OCI-LY7 (cell line): ENCODE results near the gene FYN.
"Not testable (repeated sequence)": the region's sequence is repeated elsewhere in the genome, so short reads cannot be mapped to it uniquely, and the experiment has no call there.

Experiments
- CTCF ChIP-seq: fragments of 200-600 bp; sonication (generic); conservative IDR thresholded peaks from 2 replicates; pipeline ENCODE4 v1.5.1; 2014; ENCODE audit warnings: mild to moderate bottlenecking, antibody characterized with exemption, low read length, moderate library complexity, mixed read lengths
- EZH2phosphoT487 ChIP-seq: fragments of 200-600 bp; sonication (generic); IDR thresholded peaks from 2 replicates; pipeline ENCODE4 v1.6.1; 2018; ENCODE audit warnings: low read depth, borderline replicate concordance, mild to moderate bottlenecking, mixed run types, antibody characterized with exemption, low read length, moderate library complexity, mixed read lengths

- TF ChIP-seq CTCF, EZH2phosphoT487: not testable (repeated sequence)
Measured at GRCh38 chr6:111634981-111635380, 238.3 kb downstream of the FYN start.
